Stimulated activated CD8-positive, alpha-beta memory T cell treated with anti-CD3 and anti-CD28 coated beads, Interleukin-7, amount 100 ng/mL, for 24 hours (primary cell): ENCODE measurements around the gene KCNT2.

Experiments
- DNase-seq: peaks from one replicate; pipeline ENCODE4 v3.0.0-alpha.2; 2020; ENCODE audit warnings: low read depth

Gene KCNT2

DNA sequence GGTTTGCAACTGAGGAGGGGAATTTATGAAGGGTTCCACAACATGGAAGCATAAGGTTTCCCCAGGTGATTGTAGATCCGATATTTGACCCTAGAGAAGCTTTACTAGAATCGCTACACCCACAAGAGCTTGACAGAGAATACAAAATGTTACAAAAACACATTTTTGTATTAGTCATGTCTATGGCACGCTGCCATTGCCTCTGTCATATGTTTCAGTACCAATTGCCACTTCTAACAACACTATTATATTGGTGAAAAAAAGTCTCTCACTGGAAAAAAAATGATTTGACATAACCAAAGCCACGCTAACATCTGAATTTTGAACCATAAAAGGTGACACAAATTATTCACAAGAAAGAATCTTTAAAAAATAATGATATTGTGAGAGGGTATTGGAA is 214.5 kb downstream of the KCNT2 start:
- no peak for DNase-seq

DNA sequence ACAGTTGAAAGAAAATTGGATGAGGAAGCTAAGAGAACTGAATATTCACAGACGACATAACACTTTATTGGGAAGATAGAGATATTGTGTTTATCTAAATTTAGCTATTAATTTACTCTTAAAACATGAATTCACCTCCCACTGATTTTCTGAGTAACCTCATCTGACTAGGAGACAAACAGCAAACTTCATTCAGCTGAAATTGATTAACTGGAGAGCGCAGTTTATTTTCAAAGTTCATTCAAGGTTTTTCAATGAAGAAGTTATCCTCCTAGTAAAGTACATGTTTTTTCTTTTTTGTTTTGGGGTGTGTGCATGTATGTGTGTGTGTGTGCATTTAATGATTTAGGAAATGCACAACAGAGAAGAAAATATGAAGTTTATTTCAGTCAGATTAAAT is 215.0 kb downstream of the KCNT2 start:
- no peak for DNase-seq

GRCh38 chr1:196387766-196388165 is 220.5 kb downstream of the KCNT2 start:
- DNase-seq: no peak

- DNase-seq: no peak
Observed at GRCh38 chr1:196385109-196385508, 223.1 kb downstream of the KCNT2 start.

GRCh38 chr1:196382383-196382782 is 225.9 kb downstream of the KCNT2 start:
- DNase-seq: no peak

GRCh38 chr1:196381544-196381943 is 226.7 kb downstream of the KCNT2 start:
- DNase-seq: no peak

- no peak for DNase-seq
Observed at GRCh38 chr1:196380316-196380715, 227.9 kb downstream of the KCNT2 start.

GRCh38 chr1:196377811-196378210 is 230.4 kb downstream of the KCNT2 start:
- no peak for DNase-seq

- no peak for DNase-seq
Observed at GRCh38 chr1:196376630-196377328, 231.5 kb downstream of the KCNT2 start.

GRCh38 chr1:196373798-196374197 is 234.4 kb downstream of the KCNT2 start:
- no peak for DNase-seq

- no peak for DNase-seq
Observed at GRCh38 chr1:196372896-196373536, 235.2 kb downstream of the KCNT2 start.

DNA sequence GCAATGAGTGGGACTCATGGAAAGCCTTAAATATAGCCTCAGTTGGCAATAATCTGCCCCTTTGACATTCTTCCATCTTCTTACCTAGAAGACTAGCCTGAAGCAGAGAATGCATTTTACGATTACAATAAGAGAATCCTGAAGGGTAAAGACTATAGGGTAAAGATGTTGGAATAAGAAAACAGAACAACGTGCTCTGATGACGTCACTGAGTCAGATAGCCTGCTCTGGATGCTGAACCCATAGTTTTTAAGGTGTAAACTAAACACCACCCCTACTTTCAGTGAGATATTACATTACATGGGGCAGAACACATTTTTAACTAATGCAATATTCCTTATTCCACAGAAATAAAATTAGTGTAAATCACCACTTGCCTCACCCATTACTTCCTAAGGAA is 240.4 kb downstream of the KCNT2 start:
- no peak for DNase-seq

GRCh38 chr1:196366817-196367495 is 241.3 kb downstream of the KCNT2 start:
- no peak for DNase-seq

DNA sequence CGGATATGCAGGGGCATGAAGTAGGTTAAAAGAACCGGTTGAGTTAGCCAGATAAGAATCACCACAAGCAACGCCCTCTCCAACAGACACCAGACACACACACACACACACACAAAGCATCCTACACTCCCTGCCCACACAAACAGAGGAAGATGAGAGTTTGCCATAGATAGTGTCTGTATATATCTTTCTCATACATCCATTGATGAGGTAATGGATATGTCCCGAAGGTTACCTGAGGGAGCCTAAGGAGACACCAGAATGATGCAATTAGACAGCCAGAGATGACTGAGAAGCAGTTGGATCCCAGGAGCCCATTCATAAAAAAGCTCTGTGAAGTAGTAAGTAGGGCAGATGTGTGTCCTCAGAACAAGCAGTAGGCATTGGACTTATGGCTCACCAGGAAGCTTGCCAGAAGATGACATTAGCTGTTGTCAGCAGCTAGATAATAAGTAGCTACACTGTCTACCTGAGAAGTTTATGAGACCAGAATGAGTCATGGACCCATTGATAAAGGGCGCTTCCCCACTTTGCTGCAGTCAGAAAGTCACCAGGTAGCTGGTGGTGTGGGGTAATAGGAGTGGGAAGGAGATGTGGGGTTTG is 247.0 kb downstream of the KCNT2 start:
- DNase-seq: no peak

- DNase-seq: no peak
Observed at GRCh38 chr1:196357913-196358312, 250.3 kb downstream of the KCNT2 start.

- no peak for DNase-seq
Observed at GRCh38 chr1:196355206-196355786, 252.9 kb downstream of the KCNT2 start.

- DNase-seq: no peak
Observed at GRCh38 chr1:196344453-196344852, 263.8 kb downstream of the KCNT2 start.

GRCh38 chr1:196324345-196324744 is 283.9 kb downstream of the KCNT2 start:
- DNase-seq: no peak

- DNase-seq: no peak
Observed at GRCh38 chr1:196323869-196324268, 284.4 kb downstream of the KCNT2 start.

- no peak for DNase-seq
Observed at GRCh38 chr1:196319301-196319700, 288.9 kb downstream of the KCNT2 start.

DNA sequence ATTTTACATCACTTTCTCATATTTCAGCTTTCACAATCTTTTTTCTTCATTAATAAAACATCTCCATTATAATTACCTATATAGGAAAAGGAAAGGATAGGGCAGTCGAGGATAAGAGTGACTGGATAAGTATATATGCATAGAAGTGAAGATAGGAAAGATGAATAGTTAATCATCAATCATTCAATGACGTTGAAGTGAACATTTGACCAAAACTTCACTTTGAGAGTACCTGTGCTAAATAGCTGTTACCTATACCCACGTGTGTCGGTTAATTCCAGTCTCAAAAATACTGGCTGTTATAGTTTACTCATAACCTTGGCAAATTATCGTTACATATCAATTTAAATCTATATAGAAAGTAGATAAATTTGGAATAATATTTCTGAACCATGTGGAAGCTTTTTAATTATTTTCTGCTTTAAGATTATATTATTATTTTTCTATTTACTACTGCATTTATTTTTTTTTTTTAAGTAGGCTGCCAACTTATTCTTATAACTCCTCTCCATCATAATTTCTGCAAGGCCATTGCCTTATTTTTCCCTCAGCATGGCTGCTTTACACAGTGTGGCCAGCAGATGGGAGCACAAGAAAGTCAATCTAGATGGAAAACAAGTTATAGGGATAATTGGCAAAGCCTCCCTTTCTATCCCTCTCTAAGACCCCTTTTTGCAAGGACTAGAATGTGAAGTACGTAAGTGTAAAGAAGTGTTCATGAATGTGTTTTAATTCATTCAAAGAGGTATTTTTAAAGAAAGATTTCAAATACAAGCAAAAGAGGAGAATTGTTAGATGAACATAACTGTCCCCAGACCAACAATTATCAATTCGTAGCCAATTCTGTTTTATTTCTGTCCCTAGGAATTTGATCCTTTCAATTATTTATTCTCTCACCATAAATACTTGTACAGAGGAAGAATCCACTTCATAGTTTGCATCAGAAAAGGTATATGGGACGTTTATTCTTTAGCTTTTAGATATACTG is 290.4 kb downstream of the KCNT2 start:
- no peak for DNase-seq
